Measurements from ENCODE around the gene SPATA20. TPM values are rescaled to one million over a fixed set of nuclear protein-coding genes. Genes with fewer than 3 reads are reported as not detected.

The SPATA20 gene
- total RNA-seq, 1 donor from 2014 or later, result 70.2 TPM

DNA sequence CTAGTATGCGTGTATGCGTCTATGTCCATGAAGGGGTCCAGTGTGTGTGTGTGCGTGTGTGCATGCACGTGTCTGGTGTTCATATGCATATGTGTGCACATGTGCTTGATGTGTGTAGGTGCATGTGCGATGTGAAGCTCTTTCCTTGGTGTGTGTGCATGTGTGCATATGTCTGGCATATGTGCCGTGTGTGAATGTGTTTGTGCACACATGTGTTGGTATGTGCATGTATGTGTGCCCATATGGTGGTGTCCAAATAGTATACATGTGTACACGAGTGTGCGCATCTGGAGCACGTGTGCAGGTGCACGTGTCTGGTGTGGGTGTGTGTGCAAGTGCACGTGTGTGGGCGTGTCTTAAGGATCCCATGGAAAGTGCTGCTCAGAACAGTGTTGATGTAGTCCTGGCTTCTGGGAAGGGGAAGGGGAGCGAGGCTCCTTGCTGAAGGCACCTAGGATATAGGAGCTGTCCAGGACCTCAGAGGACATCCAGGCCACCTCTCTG is 30.5 kb downstream of the SPATA20 start:
- no peak for DNase-seq (ENCODE audit: low read depth)
- no peak overlapping the region for H3K4me3 ChIP-seq (ENCODE audit: low read depth, low read length)
- TF ChIP-seq, protein P1, sequence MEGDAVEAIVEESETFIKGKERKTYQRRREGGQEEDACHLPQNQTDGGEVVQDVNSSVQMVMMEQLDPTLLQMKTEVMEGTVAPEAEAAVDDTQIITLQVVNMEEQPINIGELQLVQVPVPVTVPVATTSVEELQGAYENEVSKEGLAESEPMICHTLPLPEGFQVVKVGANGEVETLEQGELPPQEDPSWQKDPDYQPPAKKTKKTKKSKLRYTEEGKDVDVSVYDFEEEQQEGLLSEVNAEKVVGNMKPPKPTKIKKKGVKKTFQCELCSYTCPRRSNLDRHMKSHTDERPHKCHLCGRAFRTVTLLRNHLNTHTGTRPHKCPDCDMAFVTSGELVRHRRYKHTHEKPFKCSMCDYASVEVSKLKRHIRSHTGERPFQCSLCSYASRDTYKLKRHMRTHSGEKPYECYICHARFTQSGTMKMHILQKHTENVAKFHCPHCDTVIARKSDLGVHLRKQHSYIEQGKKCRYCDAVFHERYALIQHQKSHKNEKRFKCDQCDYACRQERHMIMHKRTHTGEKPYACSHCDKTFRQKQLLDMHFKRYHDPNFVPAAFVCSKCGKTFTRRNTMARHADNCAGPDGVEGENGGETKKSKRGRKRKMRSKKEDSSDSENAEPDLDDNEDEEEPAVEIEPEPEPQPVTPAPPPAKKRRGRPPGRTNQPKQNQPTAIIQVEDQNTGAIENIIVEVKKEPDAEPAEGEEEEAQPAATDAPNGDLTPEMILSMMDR (conservative IDR thresholded peaks at IDR 0.05; ENCODE audit: low read depth, low read length), result no peak

DNA sequence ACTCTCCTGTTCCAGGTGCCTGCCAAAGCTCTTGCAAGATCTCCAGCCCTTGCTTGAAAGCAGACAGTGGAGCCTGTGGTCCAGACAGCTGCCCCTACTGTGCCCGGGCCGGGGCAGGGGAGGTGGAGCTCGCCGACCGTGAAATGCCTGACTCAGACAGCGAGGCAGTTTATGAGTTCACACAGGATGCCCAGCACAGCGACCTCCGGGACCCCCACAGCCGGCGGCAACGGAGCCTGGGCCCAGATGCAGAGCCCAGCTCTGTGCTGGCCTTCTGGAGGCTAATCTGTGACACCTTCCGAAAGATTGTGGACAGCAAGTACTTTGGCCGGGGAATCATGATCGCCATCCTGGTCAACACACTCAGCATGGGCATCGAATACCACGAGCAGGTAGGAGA is 31.2 kb downstream of the SPATA20 start:
- no peak overlapping the region for H3K4me3 ChIP-seq (ENCODE audit: low read depth, low read length)
- TF ChIP-seq, protein P1 (conservative IDR thresholded peaks at IDR 0.05; ENCODE audit: low read depth, low read length), result no peak
- no peak for DNase-seq (ENCODE audit: low read depth)

DNA sequence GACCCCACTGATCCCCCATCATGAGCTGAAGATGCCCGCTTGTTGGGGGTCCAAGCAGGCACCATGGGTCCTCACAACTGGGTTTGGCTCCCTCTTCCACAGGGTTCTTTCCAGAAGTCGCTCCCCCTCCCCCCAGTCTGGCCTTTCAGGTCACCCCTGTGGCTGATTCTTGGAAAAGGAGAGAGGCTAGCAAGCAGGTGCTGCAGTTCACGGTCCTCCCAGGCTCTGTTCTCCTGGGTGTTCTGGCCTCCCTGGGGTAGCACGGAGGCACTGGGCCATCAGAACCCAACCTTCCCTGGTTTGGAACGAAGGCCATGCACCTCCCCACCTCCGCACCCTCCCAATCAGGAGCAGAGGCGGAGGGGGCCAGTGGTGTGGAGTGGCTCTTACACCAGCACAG is 32.4 kb downstream of the SPATA20 start:
- TF ChIP-seq, protein P1 (conservative IDR thresholded peaks at IDR 0.05; ENCODE audit: low read depth, low read length), result no peak
- no peak for DNase-seq (ENCODE audit: low read depth)
- no peak overlapping the region for H3K4me3 ChIP-seq (ENCODE audit: low read depth, low read length)

DNA sequence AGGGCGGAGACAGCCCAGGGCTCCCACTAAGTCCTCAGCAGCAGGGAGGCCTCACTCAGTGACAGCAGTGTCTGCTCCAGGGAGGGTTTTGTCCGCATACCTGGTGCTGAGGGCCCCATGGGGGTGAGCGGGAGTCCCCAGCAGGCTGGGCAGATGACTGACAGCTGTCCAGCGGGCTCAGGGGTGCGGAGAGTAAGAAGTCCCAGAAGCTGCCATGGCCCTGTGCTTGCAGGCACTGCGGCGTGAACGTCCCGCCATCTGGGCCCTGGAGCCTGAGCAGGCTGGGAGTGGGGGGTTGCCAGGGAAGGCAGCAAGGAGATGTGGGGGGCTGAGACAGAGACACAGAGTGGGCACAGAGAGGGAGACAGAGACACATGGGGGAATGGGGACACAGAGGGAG is 33.7 kb downstream of the SPATA20 start:
- no peak for DNase-seq (ENCODE audit: low read depth)
- TF ChIP-seq, protein P1 (conservative IDR thresholded peaks at IDR 0.05; ENCODE audit: low read depth, low read length), result no peak
- H3K4me3 ChIP-seq (ENCODE audit: low read depth, low read length), result no peak overlapping the region

DNA sequence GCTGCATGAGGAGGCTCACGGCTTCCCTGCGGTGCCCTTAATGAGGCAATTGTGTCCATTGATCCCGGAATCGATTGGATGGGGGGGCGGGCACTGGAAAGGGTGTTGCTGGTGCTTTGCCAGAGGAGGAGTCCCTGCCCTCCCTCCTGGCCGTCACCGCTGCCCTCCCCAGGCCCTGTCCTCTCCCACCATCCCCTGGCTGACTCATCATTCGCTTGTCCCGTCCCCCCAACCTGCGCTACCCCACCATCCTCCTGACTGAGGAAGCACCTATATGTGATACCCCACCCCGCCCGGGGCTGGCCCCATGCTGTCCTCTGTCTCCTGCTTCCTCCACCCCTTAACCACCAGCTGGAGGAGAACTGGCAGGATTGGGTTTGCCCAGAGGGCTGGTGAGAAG is 34.3 kb downstream of the SPATA20 start:
- TF ChIP-seq, protein P1 (conservative IDR thresholded peaks at IDR 0.05; ENCODE audit: low read depth, low read length), result no peak
- no peak overlapping the region for H3K4me3 ChIP-seq (ENCODE audit: low read depth, low read length)
- DNase-seq (ENCODE audit: low read depth), result no peak

DNA sequence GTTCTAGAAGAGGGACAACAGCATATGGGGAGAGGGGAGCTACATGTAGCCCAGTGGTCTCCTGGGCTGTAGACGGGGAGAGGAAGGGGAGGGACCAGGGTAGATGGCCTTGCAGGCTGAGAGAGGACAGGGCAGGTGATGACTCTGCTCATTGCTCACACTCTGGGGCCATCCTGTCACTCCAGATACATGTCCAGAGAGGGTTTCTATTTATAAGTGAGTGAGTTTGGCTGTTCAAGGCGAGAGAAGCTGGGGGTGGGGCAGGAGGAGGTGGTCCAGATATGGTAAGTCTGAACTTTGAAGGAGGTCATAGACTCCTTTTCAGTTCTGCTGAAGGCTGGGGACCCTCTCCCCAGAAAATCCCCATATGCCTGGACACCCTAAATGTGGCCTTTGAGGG is 35.8 kb downstream of the SPATA20 start:
- no peak for DNase-seq (ENCODE audit: low read depth)
- TF ChIP-seq, protein P1 (conservative IDR thresholded peaks at IDR 0.05; ENCODE audit: low read depth, low read length), result no peak
- H3K4me3 ChIP-seq (ENCODE audit: low read depth, low read length), result no peak overlapping the region

DNA sequence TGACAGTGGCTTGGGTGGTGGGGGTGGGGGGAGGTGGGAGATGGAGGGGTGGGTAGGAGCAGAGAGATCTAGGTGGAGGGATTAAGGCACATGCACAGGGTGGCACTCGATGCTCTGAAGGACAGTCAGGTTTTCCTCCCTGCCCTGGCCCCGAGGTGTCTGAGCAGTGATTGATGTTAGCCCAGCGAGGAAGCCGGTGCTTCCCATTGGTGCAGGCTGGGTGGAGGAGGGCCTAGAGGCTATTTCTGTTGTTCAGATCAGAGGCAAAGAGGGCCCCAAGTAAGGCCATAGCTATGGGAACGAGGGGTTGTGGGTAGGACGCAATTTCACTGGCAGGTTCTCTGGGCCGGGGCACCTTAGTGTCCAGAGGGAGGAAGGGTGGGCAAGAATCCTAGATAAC is 36.7 kb downstream of the SPATA20 start:
- DNase-seq (ENCODE audit: low read depth), result no peak
- TF ChIP-seq, protein P1 (conservative IDR thresholded peaks at IDR 0.05; ENCODE audit: low read depth, low read length), result no peak
- no peak overlapping the region for H3K4me3 ChIP-seq (ENCODE audit: low read depth, low read length)
